Breast epithelium (tissue), 3 donors: ENCODE results near the gene ENTPD2.

Experiments used
- POLR2A ChIP-seq: fragments of 450-650 bp; IDR thresholded peaks from one replicate; pipeline ENCODE4 v1.6.1; 2016; ENCODE audit warnings: antibody characterized with exemption, mild to moderate bottlenecking, moderate library complexity
- TF ChIP-seq, protein P1 (sequence below), 3 donors: fragments of 450-650 bp; IDR thresholded peaks; one replicate each; pipeline ENCODE4 v1.5.1; 2016 to 2017; ENCODE audit warnings: antibody characterized with exemption in 3 of 3, mild to moderate bottlenecking in 3 of 3, moderate library complexity in 3 of 3

DNA sequence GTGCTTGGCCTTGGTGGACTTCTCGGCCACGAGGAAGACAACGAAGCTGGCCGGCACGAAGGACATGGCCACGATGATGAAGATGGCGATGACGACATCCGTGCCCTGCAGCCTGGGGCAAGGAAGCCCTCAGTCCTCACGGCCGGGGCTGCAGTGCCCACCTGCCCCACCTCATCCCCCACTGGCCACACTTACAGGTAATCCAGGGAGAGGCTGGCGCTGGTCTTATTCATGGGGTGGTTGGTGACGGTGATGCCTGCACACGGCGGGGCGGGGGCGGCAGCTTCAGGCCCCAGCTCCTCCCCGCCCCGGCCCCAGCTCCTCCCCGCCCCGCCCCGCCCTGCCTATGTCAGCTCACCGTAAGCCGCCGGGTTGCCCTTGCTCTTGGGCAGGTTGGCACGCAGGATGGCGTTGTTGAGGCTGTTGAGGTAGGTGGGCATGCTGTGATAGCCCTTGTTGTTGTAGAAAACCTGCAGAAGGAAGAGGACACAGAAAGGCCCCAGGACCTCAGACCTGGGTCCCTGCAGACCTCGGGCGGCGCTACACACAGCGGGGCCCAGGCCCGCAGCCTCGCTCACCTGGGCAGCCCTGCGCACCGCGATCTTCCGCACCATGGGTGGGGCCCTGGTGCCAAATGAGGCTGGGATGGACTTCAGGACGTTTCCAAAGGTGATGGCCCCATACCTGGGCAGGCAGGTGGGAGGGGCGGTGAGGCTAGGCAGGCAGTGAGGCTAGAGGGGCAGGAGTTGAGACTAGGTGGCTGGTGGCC lies 41.8 kb downstream of the ENTPD2 start:
- TF ChIP-seq, protein P1, sequence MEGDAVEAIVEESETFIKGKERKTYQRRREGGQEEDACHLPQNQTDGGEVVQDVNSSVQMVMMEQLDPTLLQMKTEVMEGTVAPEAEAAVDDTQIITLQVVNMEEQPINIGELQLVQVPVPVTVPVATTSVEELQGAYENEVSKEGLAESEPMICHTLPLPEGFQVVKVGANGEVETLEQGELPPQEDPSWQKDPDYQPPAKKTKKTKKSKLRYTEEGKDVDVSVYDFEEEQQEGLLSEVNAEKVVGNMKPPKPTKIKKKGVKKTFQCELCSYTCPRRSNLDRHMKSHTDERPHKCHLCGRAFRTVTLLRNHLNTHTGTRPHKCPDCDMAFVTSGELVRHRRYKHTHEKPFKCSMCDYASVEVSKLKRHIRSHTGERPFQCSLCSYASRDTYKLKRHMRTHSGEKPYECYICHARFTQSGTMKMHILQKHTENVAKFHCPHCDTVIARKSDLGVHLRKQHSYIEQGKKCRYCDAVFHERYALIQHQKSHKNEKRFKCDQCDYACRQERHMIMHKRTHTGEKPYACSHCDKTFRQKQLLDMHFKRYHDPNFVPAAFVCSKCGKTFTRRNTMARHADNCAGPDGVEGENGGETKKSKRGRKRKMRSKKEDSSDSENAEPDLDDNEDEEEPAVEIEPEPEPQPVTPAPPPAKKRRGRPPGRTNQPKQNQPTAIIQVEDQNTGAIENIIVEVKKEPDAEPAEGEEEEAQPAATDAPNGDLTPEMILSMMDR (IDR thresholded peaks at IDR 0.05) = no peak
- TF ChIP-seq POLR2A = no peak
